ENCODE results near the gene SEMA3B. TPM values are rescaled to one million over a fixed set of nuclear protein-coding genes. Genes with fewer than 3 reads are reported as not detected.

Gene SEMA3B
- total and polyA plus RNA-seq, 9 of the 15 experiments (the other 6 are each of a cell fraction or from before 2014, with no cell fraction given): 0.03 to 1.8 (median 0.55) TPM; not detected in 1

- TF ChIP-seq KDM5B (IDR thresholded peaks at IDR 0.05; ENCODE audit: insufficient replicate concordance, low read depth, low read length): peak; percentile 83
- 0 out of 2 replicates have a peak, but pooled peaks have one; percentile 13 for TF ChIP-seq CC2D1A (IDR thresholded peaks at IDR 0.05)
- TF ChIP-seq ZNF436 (CRISPR knock-in tag; IDR thresholded peaks at IDR 0.05): no peak
- TF ChIP-seq THAP7 (CRISPR knock-in tag; IDR thresholded peaks at IDR 0.05): no peak; the same call in 1 of the 2 replicates
- TF ChIP-seq HNRNPLL (IDR thresholded peaks at IDR 0.05; ENCODE audit: low read depth, low read length, poor library complexity, severe bottlenecking): no peak
- no peak for TF ChIP-seq ZNF699 (CRISPR knock-in tag; IDR thresholded peaks at IDR 0.05; ENCODE audit: insufficient replicate concordance)
- TF ChIP-seq POLR2B (IDR thresholded peaks at IDR 0.05; ENCODE audit: low read depth, partially characterized antibody): peak; percentile 70
- TF ChIP-seq SETDB1 (IDR thresholded peaks at IDR 0.05; ENCODE audit: low read length): no peak
- TF ChIP-seq CTCF (IDR thresholded peaks at IDR 0.05 in 2 of 3, conservative IDR thresholded peaks at IDR 0.05 in 1 of 3; ENCODE audit: insufficient read depth in 2 of 3, low read depth in 1 of 3, low read length in 3 of 3): peak; percentile 38 to 44 (median 41); a peak in 4 of 6 replicates
- no peak for TF ChIP-seq ZNF766 (CRISPR knock-in tag; conservative IDR thresholded peaks at IDR 0.05)
- no peak for TF ChIP-seq GTF2E2 (tag; IDR thresholded peaks at IDR 0.05)
- no peak for TF ChIP-seq STAG1 (CRISPR knock-in tag; IDR thresholded peaks at IDR 0.05; ENCODE audit: borderline replicate concordance)
- TF ChIP-seq DDX20 (tag; IDR thresholded peaks at IDR 0.05; ENCODE audit: low read depth): no peak
- no peak for TF ChIP-seq MXI1 (IDR thresholded peaks at IDR 0.05; ENCODE audit: low read depth, low read length)
- no peak for TF ChIP-seq PHTF2 (CRISPR knock-in tag; IDR thresholded peaks at IDR 0.05)
- peak; percentile 62 for TF ChIP-seq MTA1 (IDR thresholded peaks at IDR 0.05; ENCODE audit: borderline replicate concordance)
- TF ChIP-seq AFF1 (IDR thresholded peaks at IDR 0.05; ENCODE audit: low read depth in 1 of 2, partially characterized antibody in 2 of 2): peak in 1 of 2 experiments; percentile 52
- no peak for TF ChIP-seq JUN (IDR thresholded peaks at IDR 0.05; ENCODE audit: borderline replicate concordance, low read depth, low read length)
- TF ChIP-seq JUN (CRISPR knock-in tag; IDR thresholded peaks at IDR 0.05; ENCODE audit: borderline replicate concordance): no peak; the same call in 1 of the 2 replicates
- no peak for TF ChIP-seq SMAD2 (IDR thresholded peaks at IDR 0.05; ENCODE audit: low read depth, low read length)
Observed at GRCh38 chr3:50298836-50299637, 30.1 kb downstream of the SEMA3B start, which contains the start of the genes HYAL3 and NAA80 (continued).
